CD4-positive, alpha-beta T cell (primary cell): ENCODE results near the gene NUDT3. TPM values are rescaled to one million over a fixed set of nuclear protein-coding genes. Genes with fewer than 3 reads are reported as not detected.

Experiments
- ATAC-seq: fragments of 200-7000 bp; cut with Tn5 transposase; one replicate; pipeline ENCODE4 v1.10.0; 2022; ENCODE audit warnings: mild to moderate bottlenecking; ENCODE audit not compliant: poor library complexity
- CTCF ChIA-PET: fragments of 350-600 bp; sonication (Branson Sonifier 250); formaldehyde crosslinking; loops from one replicate; lab custom pipeline; 2021; ENCODE audit warnings: antibody characterized with exemption, inconsistent platforms; lab: Charles Lee
- POLR2A ChIA-PET: fragments of 350-600 bp; sonication (Branson Sonifier 250); formaldehyde crosslinking; loops from one replicate; lab custom pipeline; 2021; ENCODE audit warnings: antibody characterized with exemption, inconsistent platforms; lab: Charles Lee
- DNase-seq, 14 experiments: peaks; one replicate each; pipeline ENCODE4 v3.0.0-alpha.2; 2013 to 2020; ENCODE audit warnings: mixed read lengths in 2 of 14
- H3K27ac ChIP-seq, 2 donors: one replicate each; pipeline versions ENCODE4 v1.5.1 to v1.7.0; 2013; ENCODE audit warnings: low read length in 2 of 2, low read depth in 1 of 2, mild to moderate bottlenecking in 1 of 2
- H3K27me3 ChIP-seq, 2 experiments: 1 replicate in 1 of 2; 2 replicates in 1 of 2; pipeline versions ENCODE4 v1.6.1 to v1.7.0; 2013; ENCODE audit warnings: low read length in 2 of 2, control low read depth in 1 of 2, mild to moderate bottlenecking in 1 of 2, moderate library complexity in 1 of 2; ENCODE audit not compliant: insufficient read depth in 2 of 2, control insufficient read depth in 1 of 2
- H3K36me3 ChIP-seq: one replicate; pipeline ENCODE4 v1.6.1; 2013; ENCODE audit warnings: low read length, control low read depth; ENCODE audit not compliant: insufficient read depth
- H3K4me1 ChIP-seq: one replicate; pipeline ENCODE4 v1.6.1; 2013; ENCODE audit warnings: low read length, control low read depth; ENCODE audit not compliant: insufficient read depth
- H3K4me3 ChIP-seq: one replicate; pipeline ENCODE4 v1.5.1; 2013; ENCODE audit warnings: mild to moderate bottlenecking, low read length, moderate library complexity
- H3K9me3 ChIP-seq, 2 experiments: 1 replicate in 1 of 2; 2 replicates in 1 of 2; pipeline versions ENCODE4 v1.6.1 to v1.7.0; 2013; ENCODE audit warnings: low read length in 2 of 2, mild to moderate bottlenecking in 2 of 2, control low read depth in 1 of 2, moderate library complexity in 1 of 2; ENCODE audit not compliant: control insufficient read depth in 1 of 2, insufficient read depth in 1 of 2
- H3K27ac Mint-ChIP-seq: one replicate; pipeline ENCODE4 v1.8.0; 2020; ENCODE audit warnings: mixed read lengths
- H3K27me3 Mint-ChIP-seq: one replicate; pipeline ENCODE4 v1.8.0; 2021; ENCODE audit warnings: mixed read lengths
- H3K36me3 Mint-ChIP-seq: one replicate; pipeline ENCODE4 v1.8.0; 2021; ENCODE audit warnings: low read depth, mixed read lengths
- H3K4me1 Mint-ChIP-seq: one replicate; pipeline ENCODE4 v1.8.0; 2021; ENCODE audit warnings: low read depth, mixed read lengths
- H3K4me3 Mint-ChIP-seq: one replicate; pipeline ENCODE4 v1.8.0; 2020; ENCODE audit warnings: mild to moderate bottlenecking, mixed read lengths
- H3K9me3 Mint-ChIP-seq: one replicate; pipeline ENCODE4 v1.8.0; 2020; ENCODE audit warnings: mixed read lengths
- intact Hi-C, 2 experiments: fragments of 100-400 bp; cut with DNase I in 1 of 2; cut with micrococcal nuclease in 1 of 2; formaldehyde crosslinking; loops; one replicate each; pipeline versions ENCODE4 v1.15.1 to v1.9.0; 2023 to 2025; cut with DNase I, micrococcal nuclease
- total RNA-seq, 174 experiments: library from RNA in 2 of 174; stranded (reverse) in 2 of 174; gene quantifications; one replicate each; pipeline ENCODE4 v1.2.3 and lab custom pipeline; 2021 to 2026
- TF ChIP-seq, protein P1 (sequence below): fragments of 200-600 bp; IDR thresholded peaks from one replicate; pipeline ENCODE4 v1.8.0; 2022; ENCODE audit warnings: antibody characterized with exemption, mild to moderate bottlenecking

The NUDT3 gene
- total RNA-seq, 2 experiments from 2014 or later, result 14.8 to 15.0 TPM

DNA sequence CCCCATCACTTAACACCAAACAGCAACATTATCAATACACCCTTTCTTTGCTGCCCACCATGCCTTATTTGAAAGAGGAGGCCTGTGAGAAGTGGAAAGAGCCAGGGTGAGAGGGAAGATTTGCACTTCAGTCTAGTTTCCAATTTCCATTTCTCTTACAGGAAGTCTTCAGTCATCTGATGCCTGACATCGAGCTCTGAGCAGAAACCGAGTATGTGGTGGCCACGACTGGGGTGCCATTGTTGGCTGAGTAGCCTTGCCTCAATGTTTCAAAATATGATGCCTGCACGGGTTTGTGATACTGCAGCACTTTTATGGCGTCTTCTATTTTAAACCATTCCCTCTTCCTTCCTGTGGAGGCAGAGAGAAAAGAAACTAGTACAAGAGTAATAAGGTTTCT is 103.9 kb downstream of the NUDT3 start:
- Histone ChIP-seq H3K27ac (no peak overlapping the region), H3K4me1 (peaks cover 6% of the 10 kb centered on the region), H3K4me3 (no peak overlapping the region), H3K36me3 (peaks cover 28% of the 10 kb centered on the region), H3K27me3 (no peaks in the 10 kb centered on the region), H3K9me3 (no peaks in the 10 kb centered on the region)
- H3K9me3 Mint-ChIP-seq, result no peaks in the 10 kb centered on the region
- peaks cover 72% of the 10 kb centered on the region for H3K36me3 Mint-ChIP-seq
- ChIA-PET CTCF (no interaction called here), POLR2A (interaction anchor here (1.2 kb wide), 1 partner anchor 39 kb away, joined by 3 read pairs; the partner anchor contains the start of gene SMIM29)
- ATAC-seq (no peak), DNase-seq (no peak)
- peak overlapping the region; percentile 56 for H3K27ac Mint-ChIP-seq
- TF ChIP-seq, protein P1, sequence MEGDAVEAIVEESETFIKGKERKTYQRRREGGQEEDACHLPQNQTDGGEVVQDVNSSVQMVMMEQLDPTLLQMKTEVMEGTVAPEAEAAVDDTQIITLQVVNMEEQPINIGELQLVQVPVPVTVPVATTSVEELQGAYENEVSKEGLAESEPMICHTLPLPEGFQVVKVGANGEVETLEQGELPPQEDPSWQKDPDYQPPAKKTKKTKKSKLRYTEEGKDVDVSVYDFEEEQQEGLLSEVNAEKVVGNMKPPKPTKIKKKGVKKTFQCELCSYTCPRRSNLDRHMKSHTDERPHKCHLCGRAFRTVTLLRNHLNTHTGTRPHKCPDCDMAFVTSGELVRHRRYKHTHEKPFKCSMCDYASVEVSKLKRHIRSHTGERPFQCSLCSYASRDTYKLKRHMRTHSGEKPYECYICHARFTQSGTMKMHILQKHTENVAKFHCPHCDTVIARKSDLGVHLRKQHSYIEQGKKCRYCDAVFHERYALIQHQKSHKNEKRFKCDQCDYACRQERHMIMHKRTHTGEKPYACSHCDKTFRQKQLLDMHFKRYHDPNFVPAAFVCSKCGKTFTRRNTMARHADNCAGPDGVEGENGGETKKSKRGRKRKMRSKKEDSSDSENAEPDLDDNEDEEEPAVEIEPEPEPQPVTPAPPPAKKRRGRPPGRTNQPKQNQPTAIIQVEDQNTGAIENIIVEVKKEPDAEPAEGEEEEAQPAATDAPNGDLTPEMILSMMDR, result no peak
- H3K4me3 Mint-ChIP-seq, result no peak overlapping the region
- intact Hi-C loops, result no loop called here
- H3K4me1 Mint-ChIP-seq, result peaks cover 21% of the 10 kb centered on the region
- no peaks in the 10 kb centered on the region for H3K27me3 Mint-ChIP-seq

DNA sequence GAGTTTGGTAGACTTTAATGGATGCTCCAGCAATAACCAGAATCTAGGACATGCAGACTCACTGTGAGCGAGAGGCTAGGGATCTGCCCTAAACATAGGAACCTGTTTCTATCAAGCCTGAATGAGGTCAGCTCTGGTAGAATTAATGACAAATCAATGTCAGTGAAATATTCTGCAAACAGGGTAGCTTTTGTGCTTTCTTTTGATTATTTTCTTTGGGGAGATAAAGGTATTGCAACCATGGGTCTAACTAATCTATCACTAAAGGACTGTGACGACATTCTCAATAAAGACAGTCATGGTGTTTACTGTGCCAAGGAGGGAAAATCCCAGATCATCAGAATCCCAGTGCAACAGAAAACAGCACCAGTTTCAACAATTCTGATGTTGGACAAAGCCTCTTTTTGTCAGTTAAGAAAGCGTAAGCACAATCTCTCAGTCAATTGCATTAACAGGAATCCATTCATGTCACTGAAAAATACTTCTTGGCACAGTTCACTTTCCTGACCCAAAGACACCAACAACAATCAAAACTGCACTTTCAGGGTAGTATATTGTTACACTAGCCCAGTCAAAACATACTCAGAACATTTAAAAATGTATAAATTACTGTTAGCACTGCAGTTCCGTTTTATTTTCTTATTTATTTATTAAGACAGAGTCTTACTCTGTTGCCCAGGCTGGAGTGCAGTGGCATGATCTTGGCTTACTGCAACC is 106.9 kb downstream of the NUDT3 start:
- ChIA-PET CTCF (no interaction called here), POLR2A (no interaction called here)
- ATAC-seq (no peak), DNase-seq (no peak)
- Histone ChIP-seq H3K27ac (no peak overlapping the region), H3K4me1 (peaks cover 6% of the 10 kb centered on the region), H3K27me3 (no peaks in the 10 kb centered on the region), H3K36me3 (peaks cover 13% of the 10 kb centered on the region), H3K9me3 (no peaks in the 10 kb centered on the region), H3K4me3 (no peak overlapping the region)
- TF ChIP-seq, protein P1, result no peak
- no peak overlapping the region for H3K4me3 Mint-ChIP-seq
- peaks cover 68% of the 10 kb centered on the region for H3K36me3 Mint-ChIP-seq
- no peaks in the 10 kb centered on the region for H3K27me3 Mint-ChIP-seq
- peaks cover 21% of the 10 kb centered on the region for H3K4me1 Mint-ChIP-seq
- no peak overlapping the region for H3K27ac Mint-ChIP-seq
- no peaks in the 10 kb centered on the region for H3K9me3 Mint-ChIP-seq
- intact Hi-C loops, result no loop called here

DNA sequence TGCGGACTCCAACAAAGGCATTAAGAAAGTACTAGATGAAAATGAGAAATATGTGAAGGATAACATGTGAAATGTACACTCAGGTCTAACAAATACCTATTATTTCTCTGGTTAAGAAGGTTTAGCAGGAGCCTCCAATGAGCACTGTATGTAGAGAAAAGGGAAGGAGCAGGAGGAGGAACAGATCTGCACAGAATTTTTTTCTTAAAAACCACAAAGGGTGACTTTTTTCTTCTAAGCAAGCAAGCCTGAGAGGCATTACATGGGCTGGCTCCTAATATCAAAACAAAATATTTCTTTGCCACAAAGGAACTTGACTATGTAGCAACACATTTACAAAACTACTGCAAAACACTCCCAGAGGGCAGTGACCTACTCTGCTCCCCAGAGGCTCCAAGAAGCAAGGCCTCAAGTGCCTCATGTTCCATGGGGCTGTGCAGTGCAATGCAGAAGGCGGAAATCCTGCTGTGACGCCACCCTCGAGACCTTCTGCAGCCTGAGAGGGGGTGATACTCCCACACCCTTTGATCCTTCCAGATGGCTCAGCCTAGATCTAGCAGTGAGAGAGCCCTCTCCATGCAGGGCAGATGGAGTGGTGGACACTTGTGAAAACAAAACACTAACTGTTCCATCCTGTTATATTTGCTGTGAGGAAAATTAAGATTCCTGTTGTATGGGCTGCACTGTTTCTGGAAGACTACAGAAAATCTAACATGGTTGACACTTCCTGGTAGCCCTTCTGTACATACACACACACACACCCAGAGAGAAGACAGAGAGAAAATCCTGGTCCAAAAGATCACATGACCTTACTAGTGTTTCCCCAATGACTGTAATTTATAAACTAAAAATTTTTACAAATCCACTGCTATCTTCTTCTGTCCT is 107.7 kb downstream of the NUDT3 start:
- ATAC-seq (no peak), DNase-seq (peak in 3 of 14 experiments; percentile 16 to 49 (median 34))
- CTCF ChIA-PET, result no interaction called here
- Histone ChIP-seq H3K27ac (no peak overlapping the region), H3K4me1 (peaks cover 6% of the 10 kb centered on the region), H3K4me3 (no peak overlapping the region), H3K9me3 (no peaks in the 10 kb centered on the region), H3K36me3 (peaks cover 13% of the 10 kb centered on the region), H3K27me3 (no peaks in the 10 kb centered on the region)
- no peaks in the 10 kb centered on the region for H3K9me3 Mint-ChIP-seq
- no peak overlapping the region for H3K4me3 Mint-ChIP-seq
- intact Hi-C loops, result no loop called here
- POLR2A ChIA-PET, result no interaction called here
- H3K27me3 Mint-ChIP-seq, result no peaks in the 10 kb centered on the region
- TF ChIP-seq, protein P1, result no peak
- H3K4me1 Mint-ChIP-seq, result peaks cover 21% of the 10 kb centered on the region
- H3K36me3 Mint-ChIP-seq, result peaks cover 72% of the 10 kb centered on the region
- peak overlapping the region; percentile 34 for H3K27ac Mint-ChIP-seq
